GM18907 (cell line): ENCODE measurements around the gene TMEM86A.

Experiments
- ATAC-seq: cut with Tn5 transposase; IDR thresholded peaks from one replicate; pipeline ENCODE4 v1.9.1; 2021; ENCODE audit warnings: mild to moderate bottlenecking, moderate library complexity; ENCODE audit not compliant: unreplicated experiment

The TMEM86A gene

DNA sequence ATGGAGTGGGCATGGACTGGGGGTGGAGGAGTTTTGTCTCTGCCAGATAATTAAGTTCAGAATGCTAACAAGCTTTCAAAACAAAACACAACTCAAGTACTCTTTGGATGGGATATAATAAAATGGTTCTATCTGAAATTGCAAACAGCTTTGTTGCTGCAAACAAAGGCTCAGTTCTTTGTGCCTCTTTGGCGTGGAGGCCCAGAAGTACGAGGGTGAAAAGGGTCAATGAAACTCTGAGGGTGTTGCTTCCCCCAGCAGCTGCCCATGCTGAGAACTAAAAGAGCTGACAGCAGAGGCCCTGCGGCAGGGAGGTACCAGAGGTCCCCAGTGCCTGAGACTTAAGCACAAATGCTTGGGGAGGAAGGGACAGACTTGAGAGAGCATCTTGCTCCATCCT is 53.9 kb downstream of the TMEM86A start:
- no peak for ATAC-seq

DNA sequence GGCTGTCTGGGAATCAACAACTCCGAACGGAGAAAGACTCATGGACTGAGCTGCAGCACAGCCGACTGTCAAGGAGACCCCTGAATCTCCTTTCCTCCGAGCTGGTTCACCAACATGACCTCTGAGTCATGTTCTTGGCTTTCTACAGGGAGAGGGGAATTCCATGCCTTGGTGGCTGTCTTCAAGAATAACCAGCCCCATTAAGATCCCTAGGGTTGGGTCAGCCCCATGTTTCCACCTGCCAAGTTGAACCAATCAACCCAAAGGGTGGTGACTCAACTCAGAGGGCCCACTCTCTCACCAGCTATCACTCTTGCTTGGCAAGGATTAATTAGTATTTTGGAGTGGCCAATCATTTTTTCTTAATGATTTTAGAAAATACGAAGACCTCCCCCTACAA is 55.7 kb downstream of the TMEM86A start:
- no peak for ATAC-seq
